Eye (tissue), 1 donor: ENCODE results near the gene STAG1.
"Not testable (repeated sequence)": the region's sequence is repeated elsewhere in the genome, so short reads cannot be mapped to it uniquely, and the experiment has no call there.

ENCODE experiments used
- DNase-seq: peaks from one replicate; pipeline ENCODE4 v3.0.0-alpha.2; 2015

Gene STAG1

GRCh38 chr3:136485777-136486176 lies 266.4 kb downstream of the STAG1 start:
- DNase-seq = no peak

- DNase-seq = no peak
Observed at GRCh38 chr3:136476280-136476679, 275.9 kb downstream of the STAG1 start.

GRCh38 chr3:136474876-136475275 lies 277.3 kb downstream of the STAG1 start:
- not testable (repeated sequence) for DNase-seq

- no peak for DNase-seq
Observed at GRCh38 chr3:136473716-136474326, 278.4 kb downstream of the STAG1 start.

- DNase-seq = no peak
Observed at GRCh38 chr3:136465296-136465695, 286.9 kb downstream of the STAG1 start.

DNA sequence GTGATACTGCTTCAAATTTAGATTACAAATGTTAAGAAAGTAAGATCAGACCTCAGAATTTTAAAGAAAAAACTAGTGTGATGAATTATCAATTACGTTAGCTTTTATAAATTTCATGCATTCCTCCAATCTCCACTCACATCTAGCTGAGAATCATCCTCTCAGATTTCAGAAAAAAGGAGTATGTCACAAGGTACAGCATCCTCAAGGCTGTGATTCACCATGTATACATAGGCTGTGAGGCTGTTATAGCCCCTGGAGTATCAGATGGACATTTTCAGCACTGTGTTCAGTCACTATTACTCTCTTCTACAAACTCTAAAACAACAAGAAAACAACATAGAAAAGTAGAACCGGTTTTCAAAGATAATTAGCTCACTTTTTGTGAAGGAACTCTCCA lies 287.7 kb downstream of the STAG1 start:
- no peak for DNase-seq

DNA sequence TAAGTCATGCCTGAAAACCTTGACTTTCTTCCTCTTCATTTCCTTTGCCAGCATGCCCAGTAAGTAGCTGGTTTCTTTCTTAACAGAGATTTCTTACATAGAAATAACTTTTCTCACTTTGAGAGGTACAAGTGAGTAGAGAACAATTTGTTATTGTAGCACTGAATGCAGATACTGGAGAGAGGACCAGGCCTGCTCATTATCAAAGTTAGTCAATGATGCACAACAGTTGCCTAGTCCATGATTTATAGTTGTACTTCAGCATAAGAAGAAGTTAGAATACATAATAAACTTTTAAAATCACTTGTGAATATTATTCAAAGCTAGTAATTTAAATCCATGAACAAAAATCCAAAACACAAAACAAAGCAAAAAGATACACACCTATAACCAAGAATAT lies 289.0 kb downstream of the STAG1 start:
- DNase-seq = no peak

GRCh38 chr3:136457793-136458192 lies 294.4 kb downstream of the STAG1 start:
- no peak for DNase-seq

DNA sequence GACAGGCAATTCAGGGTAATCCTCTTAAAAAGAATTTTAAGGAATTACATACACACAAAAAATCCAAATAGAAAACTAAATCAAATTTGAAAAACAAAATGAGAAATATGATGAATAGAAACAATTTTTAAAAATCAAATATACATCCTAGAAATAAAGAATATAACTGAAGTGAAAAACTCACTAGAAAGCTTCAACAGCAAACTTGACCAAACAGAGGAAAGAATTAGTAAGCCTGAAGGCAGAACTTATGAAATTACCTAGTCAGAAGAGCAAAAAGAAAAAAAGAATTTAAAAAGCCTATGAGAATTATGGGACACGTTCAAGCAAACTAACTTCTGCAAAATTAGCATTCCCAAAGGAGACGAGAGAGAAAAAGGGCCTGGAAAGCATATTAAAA lies 296.0 kb downstream of the STAG1 start:
- no peak for DNase-seq

DNA sequence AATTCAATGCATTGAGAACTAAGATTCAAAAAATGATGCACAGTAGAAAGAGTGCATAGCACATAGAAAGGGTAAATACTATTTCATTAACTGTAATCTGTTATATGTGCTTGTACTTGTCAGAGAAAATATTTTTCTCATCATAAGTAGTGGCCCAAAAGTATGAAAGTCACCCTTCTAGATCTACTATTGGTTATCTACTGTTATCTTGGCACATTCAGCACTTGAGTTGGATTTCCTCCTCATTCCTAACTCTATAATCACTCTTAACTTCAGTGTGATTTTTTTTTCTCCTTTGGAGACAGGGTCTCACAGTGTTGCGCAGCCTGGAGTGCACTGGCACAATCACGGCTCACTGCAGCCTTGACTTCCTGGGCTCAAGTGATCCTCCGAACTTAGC lies 307.6 kb downstream of the STAG1 start:
- no peak for DNase-seq

DNA sequence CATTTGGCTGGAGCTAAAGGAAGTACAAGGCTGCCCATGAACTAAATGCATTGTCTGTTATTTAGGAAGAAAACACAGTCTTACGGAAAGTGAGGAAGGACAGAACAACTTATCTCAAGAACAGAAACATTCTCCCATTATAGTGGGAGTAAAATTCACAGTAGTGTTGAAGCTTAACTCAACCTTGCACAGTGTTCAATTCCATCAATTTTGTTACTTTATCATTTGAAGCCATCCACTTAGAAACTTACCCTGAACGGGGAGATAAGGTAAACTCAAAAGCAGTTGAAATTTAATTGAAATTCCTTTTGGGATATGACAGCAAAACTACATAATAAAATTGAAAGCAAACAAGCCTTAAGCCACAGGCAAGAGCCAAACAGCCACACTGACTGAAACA lies 315.1 kb downstream of the STAG1 start:
- no peak for DNase-seq

DNA sequence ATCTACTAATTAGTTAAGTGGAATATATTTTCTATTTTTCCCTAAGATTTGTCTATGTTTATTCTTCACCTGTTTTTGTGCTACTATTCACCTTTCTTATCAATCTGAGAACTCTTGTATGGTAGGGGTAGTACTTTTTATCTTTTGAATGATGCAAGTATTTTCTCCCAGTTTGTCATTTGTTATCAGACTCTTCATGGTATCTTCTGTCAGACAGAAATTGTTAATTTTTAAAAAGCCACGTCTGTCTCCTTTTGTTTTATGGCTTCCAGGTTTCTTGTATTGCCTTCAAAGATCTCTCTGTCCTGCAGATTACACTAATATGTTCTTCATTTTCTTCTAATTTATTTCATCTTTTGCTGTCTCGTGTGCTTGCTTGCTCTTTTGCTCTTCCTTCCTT lies 317.7 kb downstream of the STAG1 start:
- DNase-seq = no peak

DNA sequence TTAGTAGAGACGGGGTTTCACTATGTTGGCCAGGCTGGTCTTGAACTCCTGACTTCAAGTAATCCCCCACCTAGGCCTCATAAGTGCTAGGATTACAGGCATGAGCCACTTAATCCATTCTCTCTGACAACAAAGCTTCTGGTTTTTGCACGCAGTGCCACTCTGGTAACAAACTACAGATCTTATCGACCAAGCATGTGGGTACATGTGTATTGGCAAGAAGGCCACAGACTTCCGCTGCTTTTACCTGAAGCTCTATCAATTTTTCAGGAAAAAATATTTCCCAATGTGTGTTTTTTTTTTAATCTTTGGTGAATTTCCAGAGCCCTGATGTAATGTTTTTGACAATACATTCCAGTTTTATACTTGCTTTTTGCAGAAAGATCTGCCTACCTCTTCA lies 319.5 kb downstream of the STAG1 start:
- DNase-seq = no peak

DNA sequence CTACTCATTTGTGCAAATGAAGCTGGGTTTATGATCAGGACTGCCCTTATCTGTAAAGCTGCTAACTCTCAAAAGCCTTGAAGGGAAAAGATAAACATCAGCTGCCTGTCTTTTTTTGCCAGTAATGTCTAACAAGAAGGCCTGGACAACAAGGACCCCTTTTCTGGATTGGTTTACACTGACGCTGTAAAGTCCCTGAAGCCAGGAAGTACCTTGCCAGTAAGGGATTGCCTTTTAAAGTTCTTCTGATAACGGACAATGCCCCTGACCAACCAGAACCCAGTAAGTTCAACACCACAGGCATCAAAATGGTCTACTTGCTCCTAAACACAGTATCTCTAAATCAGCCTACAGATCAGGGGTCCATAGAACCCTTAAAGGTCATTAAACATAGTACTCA lies 324.0 kb downstream of the STAG1 start:
- no peak for DNase-seq

- DNase-seq = no peak
Observed at GRCh38 chr3:136427236-136427635, 324.9 kb downstream of the STAG1 start.

- no peak for DNase-seq
Observed at GRCh38 chr3:136414476-136414875, 337.7 kb downstream of the STAG1 start.

- no peak for DNase-seq
Observed at GRCh38 chr3:136412307-136412706, 339.9 kb downstream of the STAG1 start.

DNA sequence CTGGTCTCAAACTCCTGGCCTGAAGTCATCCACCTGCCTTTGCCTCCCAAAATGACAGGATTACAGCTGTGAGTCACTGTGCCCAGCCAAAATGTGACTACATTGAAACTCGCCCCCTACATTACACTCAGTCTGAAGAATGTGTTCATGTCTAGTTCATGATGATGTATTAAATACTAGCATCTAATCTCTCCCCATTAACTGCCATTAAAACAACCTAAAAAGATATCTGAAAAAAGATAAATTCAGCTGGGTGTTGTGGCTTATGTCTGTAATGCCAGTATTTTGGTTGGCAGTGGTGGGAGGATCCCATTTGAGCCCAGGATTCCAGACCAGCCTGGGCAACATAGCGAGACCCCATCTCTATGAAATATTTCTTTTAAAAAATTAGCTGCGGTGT lies 342.6 kb downstream of the STAG1 start:
- no peak for DNase-seq

- DNase-seq = no peak
Observed at GRCh38 chr3:136404056-136404455, 348.1 kb downstream of the STAG1 start.

DNA sequence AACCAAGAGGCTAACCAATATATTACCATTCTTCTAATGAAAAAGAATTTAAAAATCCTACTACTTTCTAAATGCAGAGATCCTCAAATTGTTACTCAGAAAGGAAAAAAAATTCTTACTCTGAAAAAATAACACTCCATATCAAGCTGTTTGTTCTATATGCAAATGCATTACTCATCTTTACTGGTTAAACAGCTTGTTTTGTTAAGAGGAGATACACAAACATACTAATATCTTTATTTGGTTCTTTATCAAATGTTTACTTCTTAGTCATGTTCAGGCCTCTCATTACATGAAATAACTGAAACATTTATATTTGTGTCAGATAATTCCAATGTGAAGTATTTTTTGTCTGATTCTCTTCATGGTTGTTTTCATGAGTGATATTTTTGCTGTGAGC lies 355.3 kb downstream of the STAG1 start:
- DNase-seq = no peak

DNA sequence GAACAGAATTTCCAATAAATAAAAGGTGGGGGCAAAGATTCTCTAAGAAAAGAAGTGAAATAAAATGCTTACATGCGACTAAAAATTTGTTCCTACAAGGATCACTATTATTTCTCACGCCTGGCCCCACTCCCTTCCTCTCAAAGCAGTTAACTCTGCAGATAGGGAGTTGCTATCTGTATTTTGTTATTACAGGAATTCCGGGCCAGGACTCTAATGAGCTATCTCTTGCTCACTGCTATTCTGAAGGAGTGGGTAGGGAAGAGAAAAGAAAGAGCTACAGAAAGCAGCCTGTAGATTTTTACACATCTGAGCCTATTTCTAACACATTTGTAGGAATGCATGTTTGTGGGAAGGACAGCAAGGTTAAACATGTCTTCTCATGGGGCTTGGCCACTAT lies 361.6 kb downstream of the STAG1 start:
- DNase-seq = no peak

DNA sequence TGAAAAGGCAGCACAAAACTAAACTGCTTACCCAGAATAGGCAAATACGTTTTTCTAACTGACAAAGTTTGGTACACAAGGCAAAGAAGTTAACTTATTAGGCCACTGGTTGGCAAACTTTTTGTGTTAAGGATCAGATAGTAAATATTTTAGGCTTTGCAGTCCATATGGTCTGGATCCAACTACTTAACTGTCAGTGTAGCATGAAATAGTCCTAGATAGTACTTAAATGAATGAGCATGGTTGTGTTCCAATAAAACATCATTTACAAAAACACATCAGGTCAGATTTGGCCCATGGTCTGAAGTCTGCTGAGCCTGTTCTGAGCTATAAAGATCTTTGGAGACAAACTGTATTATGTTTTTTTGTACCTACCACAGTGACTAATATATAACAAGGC lies 365.1 kb downstream of the STAG1 start:
- DNase-seq = no peak

GRCh38 chr3:136385457-136385856 lies 366.7 kb downstream of the STAG1 start:
- no peak for DNase-seq

- DNase-seq = no peak
Observed at GRCh38 chr3:136381051-136381450, 371.1 kb downstream of the STAG1 start.

DNA sequence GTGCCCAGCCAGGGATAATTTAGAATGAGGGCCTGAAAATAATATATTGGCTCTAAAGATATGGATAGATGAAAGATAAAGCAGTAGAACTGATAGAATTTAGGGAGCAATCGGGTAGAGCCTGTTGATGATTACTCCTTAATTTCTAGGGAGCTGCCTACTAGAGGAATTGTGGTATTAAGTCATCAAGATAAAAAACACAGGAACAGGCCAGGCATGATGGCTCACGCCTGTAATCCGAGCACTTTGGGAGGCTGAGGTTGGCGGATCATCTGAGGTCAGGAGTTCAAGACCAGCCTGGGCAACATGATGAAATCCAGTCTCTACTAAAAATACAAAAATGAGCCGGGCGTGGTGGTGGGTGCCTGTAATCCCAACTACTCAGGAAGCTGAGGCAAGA lies 371.6 kb downstream of the STAG1 start:
- DNase-seq = no peak

DNA sequence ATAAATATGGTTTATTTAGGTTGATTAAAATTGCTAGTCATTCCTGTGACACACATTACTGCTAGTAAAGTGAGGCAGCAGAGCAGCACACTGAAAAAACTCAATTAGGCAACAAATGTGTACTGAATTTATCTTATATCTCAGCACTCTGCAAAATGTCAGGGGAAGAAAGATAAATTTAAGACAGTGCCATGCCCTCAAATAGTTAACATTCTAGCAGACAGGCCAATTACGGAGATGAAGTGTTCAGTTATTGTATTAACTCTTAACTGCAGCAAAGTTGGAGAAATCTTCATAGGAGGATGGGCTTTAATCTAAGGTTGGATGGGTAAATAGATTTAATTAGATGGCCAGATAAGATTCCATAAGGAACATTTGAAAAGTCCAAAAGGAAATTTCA lies 374.2 kb downstream of the STAG1 start:
- no peak for DNase-seq
